ENCODE measurements around the gene ZSWIM1. TPM values are rescaled to one million over a fixed set of nuclear protein-coding genes. Genes with fewer than 3 reads are reported as not detected.

The ZSWIM1 gene
- total and polyA plus RNA-seq, 2 of the 13 experiments (the other 11 are each of a cell fraction or from before 2014, with no cell fraction given) = 9.5 to 11.7 TPM

GRCh38 chr20:45911486-45912343 lies 30.7 kb downstream of the ZSWIM1 start, which contains the start of gene PLTP (continued):
- TF ChIP-seq CHCHD3 (CRISPR knock-in tag; IDR thresholded peaks at IDR 0.05) (no peak), ZNF205 (CRISPR knock-in tag; IDR thresholded peaks at IDR 0.05) (no peak)

GRCh38 chr20:45912344-45912682 lies 31.3 kb downstream of the ZSWIM1 start:
- no peak for DNase-seq (ENCODE audit: low spot score)
- no peak for ATAC-seq
- CTCF ChIA-PET (ENCODE audit: low intra/inter-chr PET ratio, low total read pairs) = no interaction called here
- no peaks in the 10 kb centered on the region for H4K20me1 ChIP-seq (ENCODE audit: insufficient read depth, low read length)
- peak overlapping the region; percentile 71 for H3K4me2 ChIP-seq (ENCODE audit: low read depth, low read length)
- POLR2A ChIA-PET = interaction anchor here (0.8 to 8.8 kb wide), 6 partner anchors 7 to 48 kb away, joined by 3 to 164 read pairs (median 6); partner anchors contain the start of genes CTSA, NEURL2 and PCIF1
- BruUV-seq (replicated peaks) = no TSS peak
- no peaks in the 10 kb centered on the region for H3K9me3 ChIP-seq (ENCODE audit: low read length)
- H3K27me3 ChIP-seq (ENCODE audit: control insufficient read depth in 1 of 2, insufficient read depth in 2 of 2, low read length in 2 of 2) = peaks cover 0 to 8% of the 10 kb centered on the region in 2 experiments; a peak in 3 of 5 replicates
- no peaks in the 10 kb centered on the region for H3K36me3 ChIP-seq (replicated peaks in 1 of 2; ENCODE audit: control insufficient read depth in 1 of 2, insufficient read depth in 2 of 2, low read length in 2 of 2)
- in situ Hi-C loops (cut with HindIII; ENCODE audit: extremely low pct_ligation_motif_present, low pct_unique_long_range_greater_than_20kb) = no loop called here
- H3K4me1 ChIP-seq (ENCODE audit: insufficient read depth, low read length) = peaks cover 57% of the 10 kb centered on the region
- no peaks in the 10 kb centered on the region for H3K79me2 ChIP-seq (ENCODE audit: insufficient read depth, low read length)
- WGBS (ENCODE audit: low lambda C conversion rate) = 24% methylated on average over 4 of the region's 4 CpGs
- no peak overlapping the region for H2AFZ ChIP-seq (ENCODE audit: low read length)
- peak overlapping the region; percentile 29 to 66 (median 56) for H3K4me3 ChIP-seq (replicated peaks in 1 of 3; ENCODE audit: insufficient read depth in 1 of 3, low read depth in 2 of 3, low read length in 3 of 3)
- peak overlapping the region; percentile 46 for H3K9ac ChIP-seq (ENCODE audit: insufficient read depth, low read depth, low read length)
- H3K27ac ChIP-seq (ENCODE audit: extremely low read length, insufficient read depth, low read length) = no peak overlapping the region
- FAIRE-seq = no peak
- intact Hi-C loops (cut with micrococcal nuclease; ENCODE audit: unreplicated experiment) = no loop called here
- TF ChIP-seq ZNF839 (CRISPR knock-in tag; IDR thresholded peaks at IDR 0.05; ENCODE audit: borderline replicate concordance) = peak; percentile 46; the same call in 1 of the 2 replicates
- no peak for TF ChIP-seq SETDB1 (CRISPR knock-in tag; IDR thresholded peaks at IDR 0.05; ENCODE audit: borderline replicate concordance)
- TF ChIP-seq DR1 (CRISPR knock-in tag; IDR thresholded peaks at IDR 0.05) = no peak
- TF ChIP-seq, protein P1, sequence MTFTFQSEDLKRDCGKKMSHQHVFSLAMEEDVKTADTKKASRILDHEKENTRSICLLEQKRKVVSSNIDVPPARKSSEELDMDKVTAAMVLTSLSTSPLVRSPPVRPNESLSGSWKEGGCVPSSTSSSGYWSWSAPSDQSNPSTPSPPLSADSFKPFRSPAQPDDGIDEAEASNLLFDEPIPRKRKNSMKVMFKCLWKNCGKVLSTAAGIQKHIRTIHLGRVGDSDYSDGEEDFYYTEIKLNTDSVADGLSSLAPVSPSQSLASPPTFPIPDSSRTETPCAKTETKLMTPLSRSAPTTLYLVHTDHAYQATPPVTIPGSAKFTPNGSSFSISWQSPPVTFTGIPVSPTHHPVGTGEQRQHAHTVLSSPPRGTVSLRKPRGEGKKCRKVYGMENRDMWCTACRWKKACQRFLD (CRISPR knock-in tag; IDR thresholded peaks at IDR 0.05; ENCODE audit: borderline replicate concordance) = no peak
- 0 out of 2 replicates have a peak, but pooled peaks have one; percentile 41 for TF ChIP-seq ZMYM3 (CRISPR knock-in tag; IDR thresholded peaks at IDR 0.05)
- no peak for TF ChIP-seq ZNF260 (CRISPR knock-in tag; IDR thresholded peaks at IDR 0.05; ENCODE audit: borderline replicate concordance, low read depth)
- peak; percentile 2; the same call in 1 of the 2 replicates for TF ChIP-seq ARID2 (CRISPR knock-in tag; IDR thresholded peaks at IDR 0.05; ENCODE audit: borderline replicate concordance)
- TF ChIP-seq, protein P2, sequence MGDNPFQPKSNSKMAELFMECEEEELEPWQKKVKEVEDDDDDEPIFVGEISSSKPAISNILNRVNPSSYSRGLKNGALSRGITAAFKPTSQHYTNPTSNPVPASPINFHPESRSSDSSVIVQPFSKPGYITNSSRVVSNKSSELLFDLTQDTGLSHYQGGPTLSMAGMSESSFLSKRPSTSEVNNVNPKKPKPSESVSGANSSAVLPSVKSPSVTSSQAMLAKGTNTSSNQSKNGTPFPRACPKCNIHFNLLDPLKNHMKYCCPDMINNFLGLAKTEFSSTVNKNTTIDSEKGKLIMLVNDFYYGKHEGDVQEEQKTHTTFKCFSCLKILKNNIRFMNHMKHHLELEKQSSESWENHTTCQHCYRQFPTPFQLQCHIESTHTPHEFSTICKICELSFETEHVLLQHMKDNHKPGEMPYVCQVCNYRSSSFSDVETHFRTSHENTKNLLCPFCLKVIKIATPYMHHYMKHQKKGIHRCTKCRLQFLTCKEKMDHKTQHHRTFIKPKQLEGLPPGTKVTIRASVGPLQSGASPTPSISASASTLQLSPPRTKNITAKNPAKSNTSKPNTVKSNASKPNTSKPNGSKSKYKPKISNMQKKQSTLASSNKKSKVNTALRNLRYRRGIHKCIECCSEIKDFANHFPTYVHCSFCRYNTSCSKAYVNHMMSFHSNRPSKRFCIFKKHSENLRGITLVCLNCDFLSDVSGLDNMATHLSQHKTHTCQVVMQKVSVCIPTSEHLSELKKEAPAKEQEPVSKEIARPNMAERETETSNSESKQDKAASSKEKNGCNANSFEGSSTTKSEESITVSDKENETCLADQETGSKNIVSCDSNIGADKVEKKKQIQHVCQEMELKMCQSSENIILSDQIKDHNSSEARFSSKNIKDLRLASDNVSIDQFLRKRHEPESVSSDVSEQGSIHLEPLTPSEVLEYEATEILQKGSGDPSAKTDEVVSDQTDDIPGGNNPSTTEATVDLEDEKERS (CRISPR knock-in tag; IDR thresholded peaks at IDR 0.05) = peak; percentile 64; the same call in 1 of the 2 replicates
- peak; percentile 18 for TF ChIP-seq ZNF781 (CRISPR knock-in tag; IDR thresholded peaks at IDR 0.05; ENCODE audit: borderline replicate concordance, not compliant biosample characterization)
